ENCODE data around the gene PNRC1. TPM values are rescaled to one million over a fixed set of nuclear protein-coding genes. Genes with fewer than 3 reads are reported as not detected.

PNRC1 gene
- polyA plus RNA-seq, 1 of the 3 experiments (the other 2 are of a cell fraction) = 7.8 TPM

GRCh38 chr6:89132057-89132456 lies 51.5 kb downstream of the PNRC1 start:
- no peak overlapping the region for H3K4me2 ChIP-seq
- ChIA-PET POLR2A (no interaction called here), CTCF (interaction anchor here (1.1 to 2.1 kb wide), 3 partner anchors 10 to 150 kb away, joined by 4 to 6 read pairs (median 4); partner anchors contain the start of gene PM20D2)
- H3F3A ChIP-seq (replicated peaks; ENCODE audit: insufficient read depth) = no peaks in the 10 kb centered on the region
- H3K79me2 ChIP-seq (ENCODE audit: insufficient read depth) = no peaks in the 10 kb centered on the region
- no peak overlapping the region for H3K27ac ChIP-seq (ENCODE audit: low read depth in 2 of 2, low read length in 1 of 2)
- H3K9me3 ChIP-seq = no peaks in the 10 kb centered on the region
- H3K27me3 ChIP-seq (ENCODE audit: insufficient read depth) = no peaks in the 10 kb centered on the region
- no peak overlapping the region for H3K4me3 ChIP-seq (ENCODE audit: low read depth in 2 of 2, low read length in 1 of 2)
- H2AFZ ChIP-seq (ENCODE audit: low read depth) = no peak overlapping the region
- no peaks in the 10 kb centered on the region for H3K36me3 ChIP-seq (replicated peaks in 1 of 2; ENCODE audit: control insufficient read depth in 1 of 2, insufficient read depth in 2 of 2, low read length in 1 of 2)
- TF ChIP-seq NFIC (IDR thresholded peaks at IDR 0.05; ENCODE audit: borderline replicate concordance) (no peak), CHD2 (IDR thresholded peaks at IDR 0.05; ENCODE audit: low read length, partially characterized antibody) (no peak), IRF3 (IDR thresholded peaks at IDR 0.05; ENCODE audit: low read depth, low read length) (no peak), CTCF (IDR thresholded peaks at IDR 0.05) (no peak), TEAD4 (IDR thresholded peaks at IDR 0.05; ENCODE audit: borderline replicate concordance, insufficient read depth) (no peak)
- no peaks in the 10 kb centered on the region for H4K20me1 ChIP-seq (ENCODE audit: insufficient read depth)
- no peaks in the 10 kb centered on the region for H3K9me2 ChIP-seq
- H3K9ac ChIP-seq = no peak overlapping the region
- H3K4me1 ChIP-seq (ENCODE audit: control insufficient read depth in 1 of 2, insufficient read depth in 2 of 2, low read depth in 1 of 2, low read length in 1 of 2) = no peaks in the 10 kb centered on the region
- WGBS (ENCODE audit: low lambda C conversion rate) = 89% methylated on average over 2 of the region's 2 CpGs
- no peak for DNase-seq

- H3K4me3 ChIP-seq (ENCODE audit: low read depth in 2 of 2, low read length in 1 of 2) = no peak overlapping the region
- no peaks in the 10 kb centered on the region for H3K36me3 ChIP-seq (replicated peaks in 1 of 2; ENCODE audit: control insufficient read depth in 1 of 2, insufficient read depth in 2 of 2, low read length in 1 of 2)
- WGBS (ENCODE audit: low lambda C conversion rate) = 87% methylated on average over 8 of the region's 9 CpGs
- no peaks in the 10 kb centered on the region for H3K9me2 ChIP-seq
- H3F3A ChIP-seq (replicated peaks; ENCODE audit: insufficient read depth) = no peaks in the 10 kb centered on the region
- no peaks in the 10 kb centered on the region for H3K79me2 ChIP-seq (ENCODE audit: insufficient read depth)
- H2AFZ ChIP-seq (ENCODE audit: low read depth) = no peak overlapping the region
- no peak overlapping the region for H3K27ac ChIP-seq (ENCODE audit: low read depth in 2 of 2, low read length in 1 of 2)
- ChIA-PET CTCF (interaction anchor here (0.6 to 2.0 kb wide), 5 partner anchors 11 to 238 kb away, joined by 3 to 6 read pairs (median 4); no protein-coding TSS in a partner anchor), POLR2A (no interaction called here)
- no peaks in the 10 kb centered on the region for H4K20me1 ChIP-seq (ENCODE audit: insufficient read depth)
- no peaks in the 10 kb centered on the region for H3K27me3 ChIP-seq (ENCODE audit: insufficient read depth)
- H3K4me1 ChIP-seq (ENCODE audit: control insufficient read depth in 1 of 2, insufficient read depth in 2 of 2, low read depth in 1 of 2, low read length in 1 of 2) = no peaks in the 10 kb centered on the region
- no peak for DNase-seq
- TF ChIP-seq RCOR1 (IDR thresholded peaks at IDR 0.05; ENCODE audit: low read length) (no peak), PBX3 (IDR thresholded peaks at IDR 0.05) (no peak), MAX (IDR thresholded peaks at IDR 0.05; ENCODE audit: low read depth) (no peak), FOXM1 (IDR thresholded peaks at IDR 0.05; ENCODE audit: low read depth) (no peak), GABPA (IDR thresholded peaks at IDR 0.05; ENCODE audit: low read depth) (no peak), CTCF (IDR thresholded peaks at IDR 0.05) (no peak)
- H3K9me3 ChIP-seq = no peaks in the 10 kb centered on the region
- no peak overlapping the region for H3K4me2 ChIP-seq
- no peak overlapping the region for H3K9ac ChIP-seq
These were observed 53.4 kb downstream of the PNRC1 start for GRCh38 chr6:89133981-89134380.
